GM19452 (cell line): Measurements from ENCODE around the gene PFKP.
"Not testable (repeated sequence)": the region's sequence is repeated elsewhere in the genome, so short reads cannot be mapped to it uniquely, and the experiment has no call there.

Experiments
- ATAC-seq: cut with Tn5 transposase; IDR thresholded peaks from one replicate; pipeline ENCODE4 v1.9.1; 2021; ENCODE audit not compliant: unreplicated experiment

Gene PFKP

DNA sequence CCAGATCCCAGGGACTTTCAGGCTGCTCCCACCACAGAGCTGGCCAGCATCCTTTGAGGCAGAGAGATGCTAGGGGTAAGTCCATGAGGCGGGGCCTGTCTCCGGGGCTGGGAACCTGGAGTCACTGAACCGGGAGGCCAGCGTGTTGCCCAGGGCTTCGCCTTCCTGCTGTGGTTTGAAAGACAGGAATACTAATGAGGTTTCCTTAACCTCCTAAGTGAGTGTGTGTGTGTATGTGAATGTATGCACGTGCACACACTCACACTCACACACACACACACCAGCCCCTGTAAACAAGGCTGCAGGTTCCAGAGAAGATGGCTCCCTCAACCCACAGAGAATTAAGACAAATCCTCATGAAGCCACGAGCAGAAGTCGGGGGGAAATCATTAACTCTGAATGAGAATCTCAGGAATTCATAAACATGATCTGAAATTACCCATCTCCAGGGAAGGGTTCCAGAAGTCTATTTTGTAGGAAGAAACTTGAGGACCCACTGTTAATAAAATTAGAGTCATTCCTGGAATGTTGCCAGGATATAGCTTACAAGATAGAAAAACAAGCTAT lies 20.3 kb upstream of the PFKP start:
- no peak for ATAC-seq

DNA sequence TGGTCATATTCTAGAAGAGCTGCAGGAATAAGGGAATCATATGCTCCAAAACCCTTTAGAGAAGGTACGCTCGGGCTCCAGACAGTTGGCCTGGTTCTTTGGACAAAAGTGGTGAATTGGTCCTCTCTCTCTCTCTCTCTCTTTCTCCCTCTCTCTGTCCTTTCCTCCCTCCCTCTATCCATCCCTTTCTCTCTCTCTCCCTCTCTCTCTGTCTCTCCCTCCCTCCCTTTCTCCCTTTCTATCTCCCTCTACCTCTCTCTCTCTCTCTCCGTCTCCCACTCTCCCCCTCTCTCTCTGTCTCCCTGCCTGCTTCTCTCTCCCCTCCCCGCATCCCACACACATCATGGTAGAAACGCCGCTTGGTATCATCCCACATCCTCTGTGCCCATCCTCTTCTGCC lies 19.8 kb upstream of the PFKP start:
- ATAC-seq, result no peak

DNA sequence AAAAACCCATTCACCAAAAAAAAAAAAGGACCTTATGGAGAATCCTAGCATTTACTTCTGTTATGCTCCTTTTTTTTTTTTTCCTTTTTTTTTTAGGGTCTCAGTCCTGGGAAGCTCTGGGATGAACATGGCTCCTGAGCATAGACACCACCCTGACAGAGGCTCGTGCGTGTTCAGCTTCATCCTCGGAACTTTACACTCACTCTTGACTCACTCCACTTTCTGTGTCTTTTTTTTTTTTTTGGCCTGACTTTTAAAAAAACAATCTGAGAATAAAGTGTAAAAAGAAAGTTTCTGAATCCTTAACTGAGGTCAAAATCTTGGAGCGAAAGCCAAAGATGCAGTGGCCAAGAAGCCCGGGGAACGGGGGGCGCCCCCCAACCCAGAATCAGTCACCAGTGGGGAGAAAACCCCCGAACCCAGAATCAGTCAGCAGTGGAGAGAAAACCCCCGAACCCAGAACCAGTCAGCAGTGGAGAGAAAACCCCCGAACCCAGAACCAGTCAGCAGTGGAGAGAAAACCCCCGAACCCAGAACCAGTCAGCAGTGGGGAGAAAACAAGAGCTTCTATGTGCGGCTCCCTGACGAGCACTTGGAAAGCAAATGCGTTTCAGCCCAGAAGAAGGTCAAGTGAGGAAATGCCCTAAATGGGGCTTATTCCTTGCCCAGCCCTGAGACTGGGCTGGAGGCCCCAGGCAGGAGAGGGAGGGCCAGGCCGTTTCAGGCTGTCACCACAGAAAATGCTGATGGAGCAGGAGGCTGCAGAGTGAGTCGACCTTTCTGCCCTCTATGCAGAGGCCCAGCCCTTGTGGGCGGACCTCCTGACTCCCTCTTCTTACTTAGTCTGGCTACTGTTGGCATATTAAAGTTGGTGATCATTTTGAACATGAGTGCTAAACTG lies 19.0 kb upstream of the PFKP start:
- ATAC-seq, result no peak

DNA sequence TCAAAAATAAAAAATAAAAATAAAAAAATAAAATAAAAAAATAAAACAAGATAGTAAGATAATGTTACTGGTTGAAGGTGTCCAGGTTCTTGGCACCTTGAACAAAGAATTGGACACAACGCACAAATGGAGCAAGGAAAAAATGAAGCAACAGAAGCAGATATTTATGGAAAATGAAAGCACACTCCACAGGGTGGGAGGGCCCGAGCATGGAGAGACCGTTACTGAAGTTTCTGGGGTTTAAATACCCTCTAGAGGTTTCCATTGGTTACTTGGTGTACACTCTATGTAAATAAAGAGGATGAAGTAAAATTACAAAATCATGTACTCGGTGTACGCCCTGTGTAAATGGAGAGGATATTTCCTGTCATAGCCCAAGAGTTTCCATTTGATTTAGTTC lies 15.7 kb upstream of the PFKP start:
- ATAC-seq, result no peak

DNA sequence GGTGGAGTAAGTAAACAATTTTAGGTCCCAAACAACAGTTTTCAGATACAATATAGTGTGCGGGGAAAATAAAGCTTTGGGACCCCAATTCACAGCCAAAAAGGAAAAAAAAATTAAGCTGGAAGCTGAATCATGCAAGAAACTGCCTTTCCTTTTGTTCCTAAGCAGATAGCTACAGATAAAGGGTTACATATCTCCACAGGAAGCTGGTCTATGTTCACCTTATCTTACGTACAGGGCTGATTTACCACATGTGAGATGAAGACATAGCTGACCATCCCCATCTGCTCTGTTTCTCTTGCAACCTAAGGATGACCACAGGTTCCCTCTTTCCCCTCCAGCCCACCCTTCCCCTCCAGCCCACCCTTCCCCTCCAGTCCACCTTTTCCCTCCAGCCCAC lies 14.2 kb upstream of the PFKP start:
- no peak for ATAC-seq

DNA sequence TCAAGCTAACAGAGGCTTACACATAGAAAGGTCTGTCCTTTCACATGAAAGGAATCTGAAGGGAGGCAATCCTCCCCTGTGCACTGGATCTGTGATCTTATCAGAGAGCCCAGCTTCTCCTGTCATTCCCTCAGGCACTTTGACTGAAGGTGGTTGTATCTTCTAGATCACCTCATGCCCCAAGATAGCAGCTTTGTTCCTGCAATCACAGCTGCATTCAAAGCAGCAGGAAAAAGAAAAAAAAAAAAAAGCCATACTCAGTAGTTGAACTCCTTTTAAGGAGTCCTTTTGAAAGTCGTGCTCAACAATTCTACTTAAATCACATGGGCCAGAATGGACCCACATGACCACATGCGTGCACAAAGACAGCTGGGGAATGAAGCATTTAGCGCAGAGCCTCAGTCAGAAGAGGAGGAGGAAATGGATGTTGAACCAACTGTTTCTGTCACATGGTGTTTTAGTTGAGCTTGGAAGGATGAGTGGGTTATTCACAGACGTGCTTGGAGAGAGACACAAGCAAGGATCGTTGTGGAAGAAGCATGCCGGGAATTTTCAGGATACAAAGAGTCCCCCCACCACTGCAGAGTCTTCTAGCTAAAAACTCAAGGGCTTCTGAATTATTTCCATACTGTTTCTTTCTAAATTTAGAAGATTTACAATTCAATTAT lies 13.0 kb upstream of the PFKP start:
- no peak for ATAC-seq

DNA sequence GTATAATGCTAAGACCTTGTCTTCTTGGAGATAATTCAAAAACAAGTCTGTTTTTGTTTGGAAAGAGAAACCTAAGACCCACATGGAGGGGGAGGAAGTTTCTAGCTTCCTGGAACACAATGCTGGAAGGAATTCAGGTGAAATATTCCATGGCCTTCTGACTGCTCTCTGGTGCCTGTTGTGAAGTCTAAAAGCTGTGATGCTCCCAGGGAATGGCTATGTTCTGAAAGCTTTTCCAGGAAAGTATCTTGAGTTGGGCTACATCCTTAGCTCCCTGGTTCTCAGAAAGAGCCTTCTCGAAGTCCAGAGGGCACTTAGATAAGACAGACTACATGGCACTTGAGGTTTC lies 12.5 kb upstream of the PFKP start:
- ATAC-seq, result no peak

DNA sequence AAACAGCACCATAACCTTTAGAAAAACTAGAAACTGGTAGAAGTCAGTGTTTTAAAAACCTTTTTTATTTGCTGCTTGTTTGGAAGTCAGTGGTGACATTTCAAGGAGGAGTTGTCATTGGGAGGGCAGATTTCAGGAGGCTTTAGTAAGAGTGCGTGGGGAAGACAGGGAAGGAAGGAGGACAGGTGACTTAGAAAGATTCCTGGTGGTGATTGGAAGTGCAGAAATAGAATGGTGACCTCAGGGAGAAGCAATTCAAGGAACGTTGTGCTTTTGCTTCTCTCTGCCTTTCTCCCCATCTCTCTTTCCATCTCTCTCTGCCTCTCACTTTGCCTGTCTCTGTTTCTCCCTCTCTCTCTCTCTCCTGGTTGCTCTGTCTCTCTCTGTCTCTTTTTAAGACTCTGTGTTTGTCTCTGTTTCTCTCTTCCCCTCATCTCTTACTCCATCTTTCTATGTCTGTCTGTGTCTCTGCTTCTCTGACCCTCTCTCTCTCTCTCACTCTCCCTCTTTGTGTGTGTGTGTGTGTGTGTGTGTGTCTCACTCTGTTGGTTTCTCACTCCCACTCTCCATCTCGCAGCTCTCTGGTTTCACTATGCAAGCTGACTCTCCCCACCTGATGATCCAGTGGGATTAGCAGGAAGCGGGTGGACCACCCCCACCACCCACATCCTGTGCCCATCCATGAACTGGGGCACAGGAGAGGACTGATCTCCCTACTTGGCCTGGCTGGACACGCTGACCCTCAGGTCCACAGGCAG lies 10.9 kb upstream of the PFKP start:
- ATAC-seq, result no peak

DNA sequence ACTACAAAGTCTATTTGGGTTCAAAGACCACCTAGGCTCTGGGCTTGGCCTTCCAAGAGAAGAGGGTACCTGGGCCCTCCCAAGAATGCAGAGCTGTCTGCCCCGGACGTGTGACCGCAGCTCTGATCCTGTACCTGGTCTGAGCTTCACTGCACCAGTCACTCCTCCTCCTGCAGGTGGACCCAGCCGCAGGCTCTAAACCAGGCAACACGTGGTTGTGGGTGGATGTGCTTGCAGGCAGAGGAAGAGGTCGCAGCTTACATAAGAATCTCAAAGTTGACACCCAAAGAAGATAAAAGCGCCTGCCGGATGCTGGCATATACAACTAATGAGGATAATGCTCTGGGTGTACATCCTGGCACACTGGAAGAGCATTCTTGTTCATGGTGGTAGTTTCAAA lies 9.4 kb upstream of the PFKP start:
- no peak for ATAC-seq

DNA sequence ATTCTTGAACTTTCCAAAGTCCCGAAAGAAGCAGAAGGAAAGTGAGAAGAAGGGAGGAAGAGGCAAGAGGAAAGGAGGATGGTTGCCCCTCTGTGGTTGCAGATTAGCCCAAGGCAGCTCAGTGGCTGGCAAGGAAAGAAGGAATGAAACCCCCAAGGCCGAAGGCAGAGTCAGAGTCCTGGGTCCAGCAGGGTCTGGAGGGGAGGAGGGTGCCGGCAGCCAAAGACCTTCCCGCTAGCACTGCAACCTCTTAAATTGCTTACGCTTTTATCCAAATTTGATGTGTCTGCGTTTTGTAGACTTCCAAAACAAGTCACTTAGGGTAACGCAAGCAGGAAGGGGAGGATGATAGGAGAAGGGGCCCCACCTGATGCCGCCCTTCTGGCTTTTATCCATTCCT lies 7.4 kb upstream of the PFKP start:
- ATAC-seq, result no peak

DNA sequence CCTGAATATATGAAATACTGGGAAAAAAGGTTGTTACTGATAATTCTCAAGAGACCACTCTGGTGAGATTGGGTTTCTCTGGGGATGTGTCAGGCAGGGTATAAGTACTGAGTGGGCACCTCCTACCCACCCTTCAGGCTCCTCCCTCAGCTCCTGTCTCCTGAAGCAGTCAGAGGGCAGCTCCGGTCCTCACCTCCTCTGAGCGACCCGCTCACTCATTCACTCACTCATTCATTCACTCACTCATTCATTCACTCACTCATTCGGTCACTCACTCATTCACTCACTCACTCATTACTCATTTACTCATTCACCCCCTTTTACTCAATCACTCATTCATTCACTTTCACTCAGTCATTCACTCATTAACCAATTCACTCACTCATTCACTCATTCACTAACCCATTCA lies 6.9 kb upstream of the PFKP start:
- no peak for ATAC-seq

DNA sequence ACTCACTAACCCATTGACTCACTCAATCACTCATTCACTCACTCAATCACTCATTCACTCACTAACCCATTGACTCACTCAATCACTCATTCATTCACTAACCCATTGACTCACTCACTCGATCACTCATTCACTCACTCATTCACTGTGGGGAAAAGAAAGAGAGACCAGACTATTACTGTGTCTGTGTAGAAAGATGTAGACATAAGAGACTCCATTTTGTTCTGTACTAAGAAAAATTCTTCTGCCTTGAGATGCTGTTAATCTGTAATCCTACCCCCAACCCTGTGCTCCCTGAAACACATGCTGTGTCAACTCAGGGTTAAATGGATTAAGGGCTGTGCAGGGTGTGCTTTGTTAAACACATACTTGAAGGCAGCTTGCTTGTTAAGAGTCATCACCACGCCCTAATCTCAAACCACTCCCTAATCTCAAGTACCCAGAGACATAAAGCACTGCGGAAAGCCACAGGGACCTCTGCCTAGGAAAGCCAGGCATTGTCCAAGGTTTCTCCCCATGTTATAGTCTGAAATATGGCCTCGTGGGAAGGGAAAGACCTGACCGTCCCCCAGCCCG lies 5.9 kb upstream of the PFKP start:
- ATAC-seq, result not testable (repeated sequence)

DNA sequence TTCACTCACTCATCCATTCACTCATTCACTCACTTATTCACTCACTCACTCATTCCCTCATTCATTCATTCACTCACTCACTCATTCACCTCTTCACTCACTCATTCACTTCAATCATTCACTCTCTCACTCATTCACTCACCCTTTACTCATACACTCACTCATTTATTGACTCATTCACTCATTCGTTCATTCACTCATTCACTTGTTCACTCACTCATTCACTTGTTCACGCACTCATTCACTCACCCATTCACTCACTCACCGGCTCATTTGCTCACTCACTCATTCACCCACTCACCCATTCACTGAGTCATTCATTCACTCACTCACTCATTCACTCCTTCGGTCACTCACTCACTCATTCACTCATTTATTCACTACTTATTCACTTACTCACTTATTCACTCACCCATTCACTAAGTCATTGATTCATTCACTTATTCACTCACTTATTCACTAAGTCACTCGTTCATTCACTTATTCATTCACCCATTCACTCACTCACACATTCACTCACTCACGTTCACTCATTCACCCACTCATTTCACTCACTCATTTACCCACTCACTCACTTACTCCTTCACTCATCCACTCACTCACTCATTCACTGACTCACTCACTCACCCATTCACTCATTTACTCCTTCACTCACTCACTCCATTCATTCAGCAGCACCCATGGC lies 4.7 kb upstream of the PFKP start:
- no peak for ATAC-seq

DNA sequence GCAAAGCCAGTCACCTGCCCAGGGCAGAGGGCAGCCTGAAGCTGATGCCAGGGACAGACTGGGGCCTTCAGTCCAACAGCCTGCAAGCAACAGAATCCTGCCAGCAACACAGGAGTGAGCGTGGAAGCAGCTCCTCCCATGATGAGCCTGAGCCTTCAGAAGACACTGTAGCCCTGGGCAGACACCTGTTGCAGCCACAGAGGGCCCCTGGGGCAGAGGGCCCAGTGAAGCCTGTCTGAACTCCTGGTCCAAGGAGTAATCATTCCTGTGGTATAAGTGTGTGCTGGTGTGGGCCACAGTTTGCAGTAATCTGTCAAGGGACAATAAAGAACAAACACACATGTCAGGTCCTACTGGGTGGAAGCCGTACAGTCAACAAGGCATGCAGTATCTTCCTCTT lies 2.9 kb upstream of the PFKP start:
- ATAC-seq, result no peak

DNA sequence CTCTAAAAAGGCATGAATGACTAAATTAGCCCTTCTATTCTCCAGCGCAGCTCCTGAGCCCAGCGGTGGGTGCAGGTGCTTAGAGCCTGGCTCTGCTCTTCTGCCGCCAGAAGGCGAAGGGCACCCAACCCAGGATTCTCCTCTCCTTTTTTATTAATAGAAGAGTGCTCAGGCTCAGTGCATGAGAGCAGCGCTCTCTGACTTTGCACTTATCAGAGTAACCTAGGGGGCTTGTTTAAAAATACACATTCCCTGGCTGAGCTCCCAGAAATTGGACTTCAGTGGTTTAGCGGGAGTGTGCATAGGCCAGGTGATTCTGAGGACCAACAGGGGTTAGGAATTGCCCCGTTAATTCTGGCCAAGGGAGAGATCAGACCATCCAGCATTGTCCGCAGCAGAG lies 1.7 kb upstream of the PFKP start:
- ATAC-seq, result no peak

DNA sequence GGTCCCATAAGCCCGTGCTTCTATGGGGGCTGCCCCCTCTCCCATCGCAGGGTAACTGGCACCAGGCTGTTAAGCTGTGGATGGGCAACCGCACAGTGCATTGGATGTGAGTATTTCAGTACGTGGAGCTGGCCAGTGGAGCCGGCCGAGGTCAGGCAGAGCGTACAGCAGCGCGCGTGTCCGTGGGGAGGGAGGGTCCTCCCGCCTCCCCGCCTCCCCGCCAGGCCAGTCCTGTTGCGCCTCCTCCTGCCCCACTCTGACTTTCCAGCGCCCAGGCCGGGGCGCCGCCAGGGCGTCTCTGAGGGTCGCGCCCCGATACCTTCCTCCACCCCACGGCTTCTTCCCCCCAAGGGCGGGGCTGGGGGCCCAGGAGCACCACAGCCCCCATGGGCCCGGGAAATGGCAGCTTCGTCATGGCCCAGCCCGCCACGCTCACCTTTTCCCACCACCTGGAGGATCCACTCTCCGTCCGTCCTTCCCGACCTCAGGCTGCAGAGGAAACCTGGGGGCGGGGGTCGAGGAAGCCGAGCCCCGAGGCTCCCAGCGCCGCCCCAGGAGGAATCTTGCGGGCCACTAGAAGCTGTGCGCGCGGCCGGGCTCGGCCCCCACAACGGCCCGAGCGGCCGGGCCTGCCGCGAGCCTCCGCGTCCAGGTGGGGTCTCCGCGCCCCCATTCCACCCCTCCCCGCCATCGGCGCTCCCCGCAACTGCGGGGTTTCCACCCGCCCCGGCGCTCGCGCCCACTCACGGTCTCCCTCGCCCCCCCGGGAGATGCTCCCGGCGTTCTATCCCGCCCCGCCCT lies 831 bp upstream of the PFKP start:
- ATAC-seq, result no peak

DNA sequence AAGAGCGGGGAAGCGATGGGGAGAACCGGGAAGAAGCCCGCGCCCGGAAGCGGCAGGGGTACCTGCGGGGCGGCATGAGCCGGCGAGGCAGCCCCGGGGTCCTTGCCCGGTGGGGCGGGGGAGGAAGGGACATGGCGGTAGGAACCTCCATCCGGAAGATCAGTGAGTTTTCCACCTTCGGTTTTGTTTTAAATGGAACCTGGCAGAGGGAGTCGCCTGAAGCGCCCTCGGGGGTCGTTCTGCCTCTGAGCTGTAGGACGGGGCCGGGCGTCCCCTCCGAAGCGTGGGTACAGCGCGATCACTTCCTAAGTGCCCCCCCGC lies 471 bp downstream of the PFKP start:
- peak; percentile 7 for ATAC-seq

DNA sequence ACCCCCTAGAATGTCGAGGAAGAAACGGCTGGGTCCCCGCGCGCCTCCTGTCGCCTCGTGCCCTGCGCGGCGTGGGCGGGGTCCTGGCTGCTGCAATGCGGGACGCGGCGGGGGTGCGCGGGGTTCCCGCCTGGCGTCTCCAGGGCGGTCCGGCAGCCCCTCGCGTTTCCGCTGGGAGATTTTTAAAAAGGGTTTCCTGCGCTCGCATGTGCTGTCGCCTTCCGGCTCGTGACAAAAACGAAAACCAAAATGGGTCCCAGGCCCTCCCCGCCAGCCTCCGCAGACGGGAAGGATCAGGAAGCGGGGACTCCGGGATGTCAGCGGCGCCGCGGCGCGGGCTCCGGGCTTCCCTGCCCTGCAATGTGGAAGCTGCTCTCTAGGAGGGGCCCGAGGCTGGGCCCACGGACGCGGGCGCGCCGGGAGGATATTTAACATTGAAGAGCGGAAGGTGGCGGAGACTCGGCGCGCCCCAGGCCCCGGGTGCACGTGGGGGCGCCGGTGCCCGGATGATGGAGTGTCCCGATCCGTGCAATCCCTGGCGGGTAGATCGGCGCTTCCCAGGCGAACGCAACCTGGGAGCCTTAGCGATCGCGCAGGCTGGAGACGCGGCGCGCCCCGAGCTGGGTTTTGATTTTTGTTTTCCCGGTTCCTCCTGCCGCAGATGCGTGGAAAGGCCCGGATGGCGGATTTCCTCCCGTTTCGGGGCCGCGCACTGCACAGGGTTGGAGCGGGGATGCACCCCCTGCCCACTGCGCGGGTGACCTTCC lies 1.0 kb downstream of the PFKP start:
- peak; percentile 49 for ATAC-seq
